Esophagus squamous epithelium (tissue), 4 donors: Measurements from ENCODE around the gene SULT2B1.

Experiments
- CTCF ChIP-seq, 6 experiments: fragments of 450-650 bp in 4 of 6; fragments of 200-600 bp in 2 of 6; sonication (generic) in 2 of 6; IDR thresholded peaks; one replicate each; pipeline ENCODE4 v1.5.1; 2016 to 2019; ENCODE audit warnings: antibody characterized with exemption in 6 of 6, mild to moderate bottlenecking in 4 of 6, moderate library complexity in 4 of 6
- POLR2A ChIP-seq, 4 donors: fragments of 450-650 bp; IDR thresholded peaks; one replicate each; pipeline ENCODE4 v1.6.1; 2017; ENCODE audit warnings: antibody characterized with exemption in 4 of 4, mild to moderate bottlenecking in 4 of 4, moderate library complexity in 3 of 4

- TF ChIP-seq POLR2A (IDR thresholded peaks at IDR 0.05) = no peak
- TF ChIP-seq CTCF (IDR thresholded peaks at IDR 0.05) = peak in 5 of 6 experiments; percentile 45 to 75 (median 58)
Observed at GRCh38 chr19:48506138-48506733, 45.7 kb upstream of the SULT2B1 start.
